ENCODE results near the gene RCAN3.

The RCAN3 gene

DNA sequence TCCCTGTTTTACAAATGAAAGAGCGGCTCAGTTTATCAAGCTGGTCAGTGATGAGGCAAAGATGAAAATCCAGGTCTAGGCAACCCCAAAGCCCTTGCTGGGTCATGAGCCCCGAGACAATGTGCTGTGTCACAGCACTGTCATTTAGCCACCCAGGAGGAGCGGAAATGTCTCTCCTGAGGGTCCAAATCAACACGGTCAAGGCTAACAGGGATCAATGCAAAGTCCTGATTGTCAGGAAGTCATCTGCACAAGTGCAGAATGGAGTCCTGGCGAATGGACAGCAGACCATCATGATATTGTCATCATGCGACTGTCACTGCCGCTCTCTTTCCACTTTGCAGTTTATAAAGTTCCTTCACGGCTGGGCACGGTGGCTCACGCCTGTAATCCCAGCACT lies 83.5 kb downstream of the RCAN3 start:
- no peak for DNase-seq

DNA sequence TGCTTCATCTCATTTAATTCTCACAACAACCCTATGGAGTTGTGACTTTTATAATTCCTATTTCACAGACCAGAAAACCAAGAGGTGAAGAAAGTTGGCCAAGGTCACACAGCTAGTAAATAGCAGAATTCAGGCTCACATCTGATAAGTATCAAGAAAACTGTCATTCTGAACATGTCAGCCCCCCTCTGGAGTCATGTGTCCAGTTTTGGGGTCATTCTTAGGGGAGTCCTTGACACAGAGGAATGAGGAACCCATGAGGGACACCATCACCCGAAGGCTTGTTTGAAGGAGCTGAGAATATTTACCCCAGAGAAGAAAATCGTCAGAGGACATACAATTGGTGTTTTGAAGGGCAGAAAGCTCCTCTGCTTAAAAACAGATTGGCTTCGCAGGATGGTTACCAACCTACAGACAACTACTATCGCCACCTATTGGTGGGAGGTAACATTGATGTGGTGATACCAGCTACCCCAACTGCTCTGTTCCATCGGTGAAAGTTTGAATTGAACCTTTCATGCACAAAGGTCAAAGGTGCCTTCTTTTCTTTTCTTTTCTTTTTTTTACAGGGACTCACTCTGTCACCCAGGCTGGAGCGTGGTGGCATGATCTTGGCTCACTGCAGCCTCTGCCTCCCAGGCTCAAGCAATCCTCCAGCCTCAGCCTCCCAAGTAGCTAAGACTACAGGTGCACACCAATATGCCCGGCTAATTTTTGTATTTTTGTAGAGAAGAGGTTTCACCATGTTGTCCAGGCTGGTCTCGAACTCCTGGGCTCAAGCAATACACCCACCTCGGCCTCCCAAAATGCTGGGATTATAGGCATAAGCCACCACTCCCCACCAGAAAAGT lies 84.6 kb downstream of the RCAN3 start:
- peak in 1 of 2 experiments; percentile 10 for DNase-seq

GRCh38 chr1:24588573-24588972 lies 85.9 kb downstream of the RCAN3 start:
- DNase-seq, result no peak

GRCh38 chr1:24589200-24589599 lies 86.6 kb downstream of the RCAN3 start:
- DNase-seq, result no peak

Measured in NCI-H187 (cell line).